Right forelimb (tissue), 1 donor: ENCODE measurements around the gene PSMD13.
"Not testable (repeated sequence)": the region's sequence is repeated elsewhere in the genome, so short reads cannot be mapped to it uniquely, and the experiment has no call there.

ENCODE experiments used
- DNase-seq: peaks from one replicate; pipeline ENCODE4 v3.0.0-alpha.2; 2018

The PSMD13 gene

GRCh38 chr11:218815-219593, 17.8 kb upstream of the PSMD13 start:
- peak; percentile 32 for DNase-seq

- DNase-seq: not testable (repeated sequence)
Observed at GRCh38 chr11:220641-221215, 16.0 kb upstream of the PSMD13 start.

- no peak for DNase-seq
Observed at GRCh38 chr11:221539-221938, 15.2 kb upstream of the PSMD13 start.

GRCh38 chr11:221998-222789, 14.6 kb upstream of the PSMD13 start:
- DNase-seq: no peak

- DNase-seq: no peak
Observed at GRCh38 chr11:223026-223789, 13.6 kb upstream of the PSMD13 start.

GRCh38 chr11:223884-224283, 12.9 kb upstream of the PSMD13 start:
- no peak for DNase-seq

GRCh38 chr11:224424-224823, 12.4 kb upstream of the PSMD13 start:
- no peak for DNase-seq

GRCh38 chr11:225734-226453, 10.9 kb upstream of the PSMD13 start:
- DNase-seq: no peak

- DNase-seq: no peak
Observed at GRCh38 chr11:227824-228379, 8.9 kb upstream of the PSMD13 start.

- no peak for DNase-seq
Observed at GRCh38 chr11:230431-230830, 6.3 kb upstream of the PSMD13 start.

GRCh38 chr11:232783-233565, 3.8 kb upstream of the PSMD13 start:
- no peak for DNase-seq

GRCh38 chr11:235180-235579, 1.6 kb upstream of the PSMD13 start:
- no peak for DNase-seq

- DNase-seq: no peak
Observed at GRCh38 chr11:235609-235996, 1.2 kb upstream of the PSMD13 start.

GRCh38 chr11:235997-236773, 591 bp upstream of the PSMD13 start, which contains the start of gene SIRT3:
Gene SIRT3 (minus strand): TSS chr11:236342. CDS start chr11:236328, 14 bp downstream.
- DNase-seq: peak; percentile 93

GRCh38 chr11:238346-238745, 1.6 kb downstream of the PSMD13 start:
- DNase-seq: not testable (repeated sequence)

- DNase-seq: no peak
Observed at GRCh38 chr11:240315-240714, 3.5 kb downstream of the PSMD13 start.

- no peak for DNase-seq
Observed at GRCh38 chr11:241634-242033, 4.9 kb downstream of the PSMD13 start.

GRCh38 chr11:244376-244775, 7.6 kb downstream of the PSMD13 start:
- no peak for DNase-seq

- DNase-seq: no peak
Observed at GRCh38 chr11:249062-249461, 12.3 kb downstream of the PSMD13 start.

GRCh38 chr11:250274-250673, 13.5 kb downstream of the PSMD13 start:
- no peak for DNase-seq
